LNCaP clone FGC (cell line): Measurements from ENCODE around the gene ROM1.

Experiments
- DNase-seq: peaks from one replicate; pipeline ENCODE4 v3.0.0-alpha.2; 2011; ENCODE audit warnings: low read depth
- H3K4me3 ChIP-seq: 2 replicates; pipeline ENCODE4 v1.5.1; 2011; ENCODE audit warnings: mild to moderate bottlenecking, low read depth, low read length, control low read depth
- TF ChIP-seq, protein P1 (sequence below): IDR thresholded peaks from 2 replicates; pipeline ENCODE4 v1.5.1; 2012; ENCODE audit warnings: mild to moderate bottlenecking; ENCODE audit not compliant: control insufficient read depth, insufficient read depth; ENCODE audit errors: extremely low read depth

The ROM1 gene

DNA sequence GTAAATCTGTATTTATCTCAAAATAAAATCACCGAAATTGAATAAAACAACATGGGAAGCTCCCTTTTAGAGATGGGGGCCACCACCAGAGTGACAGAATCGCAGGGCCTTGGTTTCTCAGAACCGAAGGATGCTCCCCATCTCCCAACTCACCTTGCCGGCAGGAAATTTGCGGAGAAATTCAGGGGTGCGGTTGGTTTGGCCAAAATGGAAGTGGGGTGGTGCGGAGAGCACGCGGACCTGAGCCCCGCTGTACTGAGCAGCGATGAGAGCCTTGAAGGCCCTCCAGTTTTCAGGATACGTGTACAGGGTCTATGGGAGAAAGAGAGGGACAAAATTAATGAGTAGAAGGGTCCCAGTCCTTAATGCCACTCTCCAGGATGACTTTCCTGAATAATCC, 40.6 kb upstream of the ROM1 start:
- TF ChIP-seq, protein P1, sequence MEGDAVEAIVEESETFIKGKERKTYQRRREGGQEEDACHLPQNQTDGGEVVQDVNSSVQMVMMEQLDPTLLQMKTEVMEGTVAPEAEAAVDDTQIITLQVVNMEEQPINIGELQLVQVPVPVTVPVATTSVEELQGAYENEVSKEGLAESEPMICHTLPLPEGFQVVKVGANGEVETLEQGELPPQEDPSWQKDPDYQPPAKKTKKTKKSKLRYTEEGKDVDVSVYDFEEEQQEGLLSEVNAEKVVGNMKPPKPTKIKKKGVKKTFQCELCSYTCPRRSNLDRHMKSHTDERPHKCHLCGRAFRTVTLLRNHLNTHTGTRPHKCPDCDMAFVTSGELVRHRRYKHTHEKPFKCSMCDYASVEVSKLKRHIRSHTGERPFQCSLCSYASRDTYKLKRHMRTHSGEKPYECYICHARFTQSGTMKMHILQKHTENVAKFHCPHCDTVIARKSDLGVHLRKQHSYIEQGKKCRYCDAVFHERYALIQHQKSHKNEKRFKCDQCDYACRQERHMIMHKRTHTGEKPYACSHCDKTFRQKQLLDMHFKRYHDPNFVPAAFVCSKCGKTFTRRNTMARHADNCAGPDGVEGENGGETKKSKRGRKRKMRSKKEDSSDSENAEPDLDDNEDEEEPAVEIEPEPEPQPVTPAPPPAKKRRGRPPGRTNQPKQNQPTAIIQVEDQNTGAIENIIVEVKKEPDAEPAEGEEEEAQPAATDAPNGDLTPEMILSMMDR: no peak
- no peak for DNase-seq
- H3K4me3 ChIP-seq: peak overlapping the region; percentile 82

DNA sequence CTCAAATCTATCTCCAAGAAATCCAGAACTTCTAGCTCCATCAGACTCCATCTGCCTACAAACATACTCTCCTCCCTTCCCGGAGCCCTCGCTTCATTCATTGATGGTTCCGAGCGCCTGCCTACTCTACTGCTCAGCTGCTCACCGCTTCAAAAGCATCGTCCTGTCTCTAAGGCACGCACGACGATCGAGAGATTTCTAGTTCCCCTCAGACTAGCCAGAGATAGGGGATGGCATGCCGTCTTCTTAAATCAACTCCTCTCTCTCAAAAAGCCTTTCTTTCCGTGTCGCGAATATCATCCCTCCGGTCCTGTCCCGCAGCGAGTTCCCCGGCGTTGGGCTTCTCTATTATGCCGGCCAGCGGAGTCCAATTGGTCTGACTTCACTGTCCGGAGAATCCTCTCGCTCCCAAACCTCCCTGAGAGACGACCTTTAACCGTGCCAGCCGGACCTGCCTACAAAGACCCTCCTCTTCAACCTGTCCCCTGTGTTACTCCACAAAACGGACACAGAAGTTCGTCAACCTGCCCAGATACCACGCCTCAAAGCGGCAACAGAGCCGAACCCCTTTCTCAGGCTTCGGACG, 40.0 kb upstream of the ROM1 start:
- TF ChIP-seq, protein P1: no peak
- peak overlapping the region; percentile 82 for H3K4me3 ChIP-seq
- no peak for DNase-seq

DNA sequence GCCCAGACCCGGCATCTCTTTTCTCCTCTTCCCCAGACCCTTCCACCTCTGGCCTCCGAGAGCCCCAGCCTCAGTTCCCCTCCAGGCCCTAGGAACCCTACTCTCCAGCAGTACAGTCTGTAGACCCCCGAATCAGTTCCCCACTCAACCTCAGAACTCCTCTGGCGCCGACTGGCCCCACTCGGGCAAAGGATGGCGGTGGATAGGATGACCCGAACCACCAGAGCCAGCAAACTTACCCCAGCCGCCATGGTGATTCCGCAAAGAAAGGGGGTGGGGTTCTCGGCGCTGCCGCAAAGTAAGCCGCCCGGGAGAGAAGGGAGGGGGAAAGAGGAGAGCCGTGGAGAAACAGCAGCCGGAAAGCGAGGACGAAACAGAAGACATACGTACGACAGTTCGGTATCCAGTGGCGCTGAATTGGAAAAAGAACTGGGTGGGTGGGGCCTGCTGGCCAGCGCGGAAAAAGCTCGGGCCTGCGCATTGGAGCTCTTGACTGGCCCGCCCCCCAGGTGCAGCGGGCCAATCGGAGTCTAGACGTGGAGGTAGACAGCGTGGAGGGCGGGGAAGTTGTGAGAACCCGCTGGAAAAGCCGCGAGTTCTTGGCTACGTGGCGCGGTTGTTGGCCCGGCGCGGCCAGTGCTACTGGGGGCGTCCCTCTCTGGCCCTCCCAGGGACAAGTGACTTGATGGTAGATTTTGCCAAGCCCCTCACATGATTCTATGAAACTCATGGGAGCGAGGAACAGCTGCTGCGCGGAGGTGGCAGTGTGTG, 39.3 kb upstream of the ROM1 start, which contains the start of gene EEF1G:
TSS of gene EEF1G (minus strand) at position 300 of the 771 bp plus-strand sequence. CDS start at position 251, 49 bp downstream.
- peak within 1 kb of the TSS; percentile 82 for H3K4me3 ChIP-seq
- TF ChIP-seq, protein P1: no peak
- peak; percentile 99 for DNase-seq

DNA sequence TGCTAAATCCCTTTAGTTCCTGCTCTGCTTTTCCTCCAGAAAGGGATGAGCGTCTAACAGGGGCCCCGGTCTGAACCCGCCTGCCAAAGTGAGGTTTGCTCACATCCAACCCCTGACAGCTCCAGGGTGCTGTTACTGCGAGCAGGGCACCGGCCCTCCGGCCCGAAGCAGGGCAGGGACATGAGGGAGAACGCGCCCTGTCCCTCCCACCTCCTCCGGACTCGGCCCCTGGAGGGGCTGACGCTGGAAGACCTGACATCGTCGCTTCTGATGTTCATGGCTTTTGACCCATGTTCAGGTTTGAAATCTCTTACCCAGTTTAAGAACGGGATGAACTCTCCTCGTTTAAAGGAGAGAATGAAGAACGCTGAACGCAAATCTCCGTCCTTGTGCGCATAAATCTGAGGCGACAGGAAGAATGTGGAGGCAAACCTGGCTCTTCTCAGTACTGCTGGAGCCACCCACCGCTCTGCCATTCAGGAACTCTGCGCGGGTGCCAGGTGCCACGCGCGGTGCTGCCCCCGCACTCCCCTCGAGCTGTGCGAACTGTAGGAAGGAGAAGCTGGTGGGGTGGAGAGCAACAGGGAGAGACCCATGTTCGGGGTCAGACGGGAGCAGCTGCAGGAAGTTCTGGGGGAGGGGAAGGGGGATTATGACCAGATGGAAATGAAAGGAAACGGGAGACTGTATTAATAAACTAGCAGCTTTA, 38.5 kb upstream of the ROM1 start:
- TF ChIP-seq, protein P1: no peak
- peak overlapping the region; percentile 82 for H3K4me3 ChIP-seq
- no peak for DNase-seq

DNA sequence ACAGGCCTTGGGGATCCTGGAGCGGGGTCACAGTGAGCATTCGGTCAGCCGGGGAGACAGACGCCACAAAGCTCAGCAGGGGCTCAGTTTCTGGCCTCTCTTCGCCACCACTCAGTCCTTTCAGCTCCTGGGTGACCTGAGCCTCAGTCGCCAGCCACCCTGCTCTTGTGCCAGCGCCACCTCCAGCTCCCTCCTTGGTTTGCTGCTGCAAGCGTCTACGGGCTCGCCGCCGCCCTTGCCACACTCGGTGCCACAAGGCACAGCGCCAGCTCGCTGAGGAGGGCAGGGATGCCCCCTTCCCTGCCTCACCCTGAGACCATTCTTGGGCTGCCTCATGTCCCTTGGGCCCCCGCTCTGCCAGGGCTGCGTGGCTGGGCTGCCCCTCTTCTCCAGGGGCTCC, 37.9 kb upstream of the ROM1 start:
- TF ChIP-seq, protein P1: no peak
- H3K4me3 ChIP-seq: peak overlapping the region; percentile 82
- DNase-seq: no peak

DNA sequence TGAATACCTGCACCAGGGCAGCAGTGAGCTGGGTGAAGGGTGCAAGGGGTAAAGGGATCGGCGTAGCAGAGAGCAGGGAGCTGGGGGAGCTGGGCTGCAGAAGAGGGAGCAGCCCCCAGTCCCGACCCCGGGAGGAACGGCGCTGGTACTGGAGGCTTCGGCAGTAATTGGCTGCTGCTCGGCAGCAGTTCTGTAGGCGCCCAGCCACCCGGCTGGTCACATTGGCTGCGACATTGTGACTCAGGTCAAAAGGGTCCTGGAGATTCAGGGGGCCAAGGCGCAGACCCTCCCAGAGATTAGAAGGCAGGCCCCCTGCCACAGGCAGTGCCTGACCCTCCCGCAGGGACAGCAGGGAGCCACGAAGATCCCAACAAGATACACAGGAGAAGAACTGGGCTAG, 37.2 kb upstream of the ROM1 start:
- no peak overlapping the region for H3K4me3 ChIP-seq
- DNase-seq: no peak
- TF ChIP-seq, protein P1: no peak
